CD4-positive, alpha-beta T cell treated with Interleukin-12 subunit alpha and Interleukin-12 subunit beta, for 1 hour (primary cell): ENCODE measurements around the gene FAM90A26.
"Not testable (repeated sequence)": the region's sequence is repeated elsewhere in the genome, so short reads cannot be mapped to it uniquely, and the experiment has no call there.

Experiments
- DNase-seq: peaks from one replicate; pipeline ENCODE4 v3.0.0-alpha.2; 2020

The FAM90A26 gene

GRCh38 chr4:9165990-9166389, 4.2 kb upstream of the FAM90A26 start:
- DNase-seq, result peak; percentile 60

- DNase-seq, result not testable (repeated sequence)
Measured at GRCh38 chr4:9210357-9210756, 40.1 kb downstream of the FAM90A26 start, which contains the start of gene USP17L10. USP17L10 (plus strand) TSS chr4:9210657; CDS start chr4:9210657, 0 bp downstream.

GRCh38 chr4:9214701-9215100, 44.5 kb downstream of the FAM90A26 start:
- not testable (repeated sequence) for DNase-seq

GRCh38 chr4:9215105-9215504, 44.9 kb downstream of the FAM90A26 start, which contains the start of gene USP17L11:
USP17L11 (plus strand) TSS chr4:9215405; CDS start chr4:9215405, 0 bp downstream.
- DNase-seq, result not testable (repeated sequence)

- not testable (repeated sequence) for DNase-seq
Measured at GRCh38 chr4:9219852-9220251, 49.6 kb downstream of the FAM90A26 start, which contains the start of gene USP17L12. USP17L12 (plus strand) TSS chr4:9220152; CDS start chr4:9220152, 0 bp downstream.

GRCh38 chr4:9224596-9224995, 54.4 kb downstream of the FAM90A26 start, which contains the start of gene USP17L13:
USP17L13 (plus strand) TSS chr4:9224896; CDS start chr4:9224896, 0 bp downstream.
- not testable (repeated sequence) for DNase-seq
